Stimulated activated CD8-positive, alpha-beta memory T cell treated with anti-CD3 and anti-CD28 coated beads, Interleukin-15, amount 100 ng/mL, for 48 hours (primary cell): ENCODE measurements around the gene OSM.
"Not testable (repeated sequence)": the region's sequence is repeated elsewhere in the genome, so short reads cannot be mapped to it uniquely, and the experiment has no call there.

Experiments
- DNase-seq, 2 donors: peaks; one replicate each; pipeline ENCODE4 v3.0.0-alpha.2; 2020; ENCODE audit warnings: low read depth in 2 of 2

The OSM gene

DNA sequence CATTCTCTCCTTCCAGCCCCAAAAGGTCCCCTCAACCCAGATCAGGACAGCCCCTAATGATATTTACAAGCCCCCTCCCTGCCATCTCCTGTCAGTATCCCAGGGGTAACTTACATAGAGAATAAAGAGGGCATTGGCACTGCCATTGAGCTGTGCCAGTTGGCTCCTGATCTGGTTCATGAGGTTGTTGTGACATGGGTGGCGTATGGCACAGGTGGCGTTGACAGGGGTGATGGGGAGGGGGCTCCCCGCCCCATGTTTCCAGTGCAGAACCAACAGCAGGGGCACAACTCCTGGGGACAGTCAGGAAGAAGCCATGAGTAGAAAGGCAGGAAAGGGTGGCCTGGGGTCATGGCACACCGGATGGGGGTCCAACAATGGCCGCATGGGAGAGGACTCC is 22.0 kb downstream of the OSM start:
- no peak for DNase-seq

DNA sequence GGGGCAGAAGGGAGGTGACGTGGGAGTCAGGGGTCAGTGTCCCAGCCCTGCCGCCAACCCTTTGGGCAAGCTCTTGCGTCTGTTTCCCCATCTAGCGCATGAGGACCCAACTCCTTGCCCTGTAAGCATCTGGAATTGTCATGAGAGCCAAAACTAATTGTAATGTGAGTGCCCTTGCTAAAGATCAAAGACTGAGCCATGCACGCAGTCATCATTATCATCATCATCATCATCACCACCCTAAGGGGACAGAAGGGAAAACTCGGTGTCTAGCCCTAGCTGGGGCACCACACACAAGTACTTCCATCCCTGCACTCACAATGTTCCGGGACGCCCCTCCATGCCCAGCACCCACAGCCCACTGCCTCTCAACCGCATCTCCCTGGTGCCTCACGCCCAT is 22.6 kb downstream of the OSM start:
- DNase-seq = no peak

DNA sequence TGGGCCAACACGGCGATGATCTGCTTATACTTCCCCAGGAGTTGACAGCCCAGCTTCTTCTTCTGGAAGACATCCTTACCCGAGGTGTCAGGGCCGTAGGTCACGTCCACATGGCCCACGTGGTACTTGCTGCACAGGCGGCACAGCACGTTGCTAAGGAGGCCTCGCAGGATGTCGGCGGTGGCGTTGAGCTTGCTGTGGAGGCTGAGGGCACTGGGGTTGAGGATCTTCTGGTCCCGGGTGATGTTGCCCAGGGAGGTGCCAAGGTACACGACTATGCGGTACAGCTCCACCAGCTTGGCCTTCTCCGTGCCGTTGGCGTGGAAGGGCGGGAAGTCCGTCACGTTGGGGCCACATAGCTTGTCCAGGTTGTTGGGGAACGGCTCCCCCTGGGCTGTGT is 23.0 kb downstream of the OSM start:
- DNase-seq = no peak

- no peak for DNase-seq
Observed at GRCh38 chr22:30241576-30242371, 24.9 kb downstream of the OSM start.

- no peak for DNase-seq
Observed at GRCh38 chr22:30240541-30241417, 25.9 kb downstream of the OSM start.

DNA sequence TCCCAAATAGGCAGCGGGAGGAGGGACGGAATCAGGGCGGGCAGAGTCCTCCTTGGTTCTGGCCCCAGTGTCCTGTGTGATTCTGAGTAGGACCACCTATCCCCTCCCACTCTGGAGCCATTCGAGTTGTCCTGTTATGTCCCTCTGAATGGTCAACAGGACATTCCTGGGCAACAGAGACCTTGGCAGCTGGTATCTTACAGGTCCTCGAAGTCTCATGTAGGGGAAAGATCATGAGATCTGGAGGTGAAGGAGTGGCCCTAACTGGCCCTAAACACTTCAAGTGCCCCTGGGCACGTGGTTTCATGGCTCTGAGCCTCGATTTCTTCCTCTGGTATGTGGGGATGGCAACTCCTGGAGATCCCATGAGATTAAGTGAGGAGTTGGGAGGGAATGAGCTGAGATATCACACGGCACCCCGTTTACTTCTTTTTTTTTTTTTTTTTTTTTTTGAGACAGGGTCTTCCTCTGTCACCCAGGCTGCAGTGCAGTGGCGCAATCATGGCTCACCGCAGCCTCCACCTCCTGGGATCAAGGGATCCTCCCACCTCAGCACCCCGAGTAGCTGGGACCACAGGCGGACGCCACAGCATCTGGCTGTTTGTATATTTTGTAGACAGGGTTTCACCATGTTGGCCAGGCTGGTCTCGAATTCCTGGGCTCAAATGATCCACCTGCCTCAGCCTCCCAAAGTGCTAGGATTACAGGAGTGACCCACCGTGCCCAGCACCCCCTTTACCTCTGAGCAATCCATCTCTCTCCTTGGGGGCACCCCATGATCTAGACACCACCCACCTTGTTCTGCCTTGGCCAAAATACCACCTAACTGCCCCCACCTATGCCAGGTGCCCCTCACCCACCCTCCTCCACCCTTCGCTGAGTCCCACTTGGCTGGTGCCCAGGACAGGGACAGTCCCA is 26.9 kb downstream of the OSM start:
- no peak for DNase-seq

- no peak for DNase-seq
Observed at GRCh38 chr22:30238661-30239487, 27.8 kb downstream of the OSM start.

DNA sequence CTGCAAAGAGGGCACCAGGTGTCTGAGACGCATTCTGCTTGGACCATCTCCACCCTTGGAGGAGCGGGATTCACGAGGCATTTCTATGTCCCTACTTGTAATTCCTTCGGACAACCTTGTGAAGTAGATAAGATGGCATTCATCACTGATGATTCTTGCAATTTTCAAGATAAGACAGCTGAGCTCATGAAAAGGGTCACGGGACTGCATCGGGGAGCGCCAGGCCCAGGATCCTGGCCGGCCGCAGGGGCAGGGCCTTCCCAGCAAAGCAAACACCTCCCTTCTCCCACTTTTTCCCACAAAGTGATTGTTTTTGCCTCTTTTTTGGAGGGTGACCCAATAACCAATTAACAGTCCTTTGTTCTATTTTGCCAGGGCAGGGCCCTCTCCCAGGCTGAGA is 28.5 kb downstream of the OSM start:
- DNase-seq = no peak

DNA sequence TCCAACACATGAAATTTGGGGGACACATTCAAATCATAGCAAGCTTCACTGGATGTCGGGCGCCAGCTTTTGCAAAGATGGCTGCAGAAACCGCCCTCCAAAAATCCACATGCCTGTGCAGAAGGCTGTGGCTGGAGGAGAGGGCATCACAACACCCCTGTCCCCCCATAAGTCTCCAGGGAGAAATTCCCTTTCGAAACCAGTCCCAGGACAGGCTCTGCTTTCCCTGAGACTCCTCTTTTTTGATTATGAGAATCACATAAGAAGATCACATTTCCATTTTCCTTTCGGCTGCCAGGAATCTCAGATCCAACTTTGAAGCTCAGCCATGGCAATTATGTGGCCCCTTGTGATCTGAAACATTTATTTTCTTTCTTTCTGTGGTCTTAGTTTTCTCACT is 29.8 kb downstream of the OSM start:
- DNase-seq = no peak

GRCh38 chr22:30235687-30236170 is 30.9 kb downstream of the OSM start:
- DNase-seq = no peak

DNA sequence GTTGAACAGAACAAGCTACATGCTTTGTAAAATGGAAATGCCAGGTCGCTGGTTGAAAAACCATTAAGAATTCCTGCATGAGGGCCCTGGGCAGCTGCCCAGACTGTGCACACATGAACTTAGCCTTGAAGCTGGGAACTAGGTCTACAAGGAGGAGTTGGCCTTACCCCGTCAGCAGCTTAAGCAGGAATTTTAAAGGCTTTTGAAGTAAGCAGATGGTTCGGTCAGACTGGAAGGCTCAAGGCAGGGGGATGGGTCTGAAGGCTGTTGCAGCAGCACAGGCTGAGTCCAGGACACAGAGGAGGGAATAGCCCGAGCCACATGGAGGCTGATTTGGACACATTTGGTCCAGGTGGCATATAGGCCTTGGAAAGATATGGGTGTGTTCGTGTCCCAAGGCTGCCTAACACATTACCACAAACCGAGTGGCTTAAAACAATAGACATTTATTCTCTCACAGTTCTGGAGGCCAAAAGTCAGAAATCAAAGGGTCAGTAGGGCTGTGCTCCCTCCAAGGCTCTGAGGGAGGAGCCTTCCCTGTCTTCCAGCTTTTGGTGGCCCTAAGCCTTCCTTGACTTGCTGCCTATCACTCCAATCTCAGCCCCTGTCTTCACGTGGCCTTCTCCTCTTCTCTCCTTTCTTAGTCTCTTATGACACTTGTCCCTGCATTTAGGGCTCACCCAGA is 31.7 kb downstream of the OSM start:
- no peak for DNase-seq

GRCh38 chr22:30234325-30234724 is 32.3 kb downstream of the OSM start:
- not testable (repeated sequence) for DNase-seq

DNA sequence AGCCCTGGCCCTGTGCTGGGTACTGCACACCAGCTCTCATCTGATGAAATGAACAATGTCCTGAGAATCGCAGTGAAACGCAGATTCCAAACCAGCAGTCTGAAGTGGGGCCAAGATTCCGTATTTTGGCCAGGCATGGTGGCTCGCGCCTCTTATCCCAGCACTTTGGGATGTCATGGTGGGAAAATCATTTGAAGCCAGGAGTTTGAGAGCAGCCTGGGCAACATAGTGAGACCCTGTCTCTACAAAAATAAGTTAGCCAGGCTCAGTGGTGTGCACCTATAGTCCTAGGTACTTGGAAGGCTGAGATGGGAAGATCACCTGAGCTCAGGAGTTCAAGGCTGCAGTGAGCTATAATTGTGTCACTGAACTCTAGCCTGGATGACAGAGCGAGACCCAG is 33.1 kb downstream of the OSM start:
- no peak for DNase-seq

DNA sequence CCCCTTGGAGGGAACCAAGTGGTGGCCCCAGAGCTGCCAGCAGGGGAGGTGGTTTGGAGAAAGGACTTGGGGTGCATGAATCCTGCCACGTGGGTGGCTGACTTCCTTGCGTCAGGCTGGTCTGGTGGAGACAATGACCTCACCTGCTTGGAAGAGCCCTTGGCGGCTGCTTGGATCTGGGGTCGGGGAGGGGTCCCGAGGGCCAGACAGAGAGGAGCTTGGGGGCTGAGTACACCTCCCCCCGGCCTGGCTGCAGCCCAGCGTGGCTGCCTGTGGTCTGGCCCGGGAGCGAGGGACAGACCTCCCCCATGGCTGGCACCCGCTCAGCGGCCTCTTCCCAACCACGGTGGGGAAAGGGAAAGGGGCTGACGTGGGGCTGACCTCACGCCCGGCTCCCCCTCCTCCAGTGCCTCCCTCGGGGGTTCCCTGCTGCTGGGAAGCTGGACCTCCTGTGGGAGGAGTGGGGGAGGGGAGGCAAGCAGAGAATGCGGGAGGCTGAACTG is 33.9 kb downstream of the OSM start:
- DNase-seq = no peak

- DNase-seq = no peak
Observed at GRCh38 chr22:30230787-30231461, 35.7 kb downstream of the OSM start.

DNA sequence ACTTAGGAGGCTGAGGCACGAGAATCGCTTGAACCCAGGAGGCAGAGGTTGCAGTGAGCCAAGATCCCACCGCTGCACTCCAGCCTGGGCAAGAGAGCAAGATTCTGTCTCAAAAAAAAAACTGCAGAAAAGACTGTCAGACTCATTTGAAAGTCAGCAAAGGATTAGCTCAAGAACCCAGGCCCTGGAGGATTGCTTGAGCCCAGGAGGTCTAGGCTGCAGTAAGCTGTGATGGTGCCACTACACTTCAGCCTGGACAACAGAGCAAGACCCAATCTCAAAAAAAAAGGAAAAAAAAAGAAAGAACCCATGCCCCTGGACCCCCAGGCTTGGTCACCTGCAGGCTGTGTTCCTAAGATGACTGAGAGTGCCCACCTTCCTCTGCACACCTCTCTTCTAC is 36.3 kb downstream of the OSM start:
- no peak for DNase-seq

DNA sequence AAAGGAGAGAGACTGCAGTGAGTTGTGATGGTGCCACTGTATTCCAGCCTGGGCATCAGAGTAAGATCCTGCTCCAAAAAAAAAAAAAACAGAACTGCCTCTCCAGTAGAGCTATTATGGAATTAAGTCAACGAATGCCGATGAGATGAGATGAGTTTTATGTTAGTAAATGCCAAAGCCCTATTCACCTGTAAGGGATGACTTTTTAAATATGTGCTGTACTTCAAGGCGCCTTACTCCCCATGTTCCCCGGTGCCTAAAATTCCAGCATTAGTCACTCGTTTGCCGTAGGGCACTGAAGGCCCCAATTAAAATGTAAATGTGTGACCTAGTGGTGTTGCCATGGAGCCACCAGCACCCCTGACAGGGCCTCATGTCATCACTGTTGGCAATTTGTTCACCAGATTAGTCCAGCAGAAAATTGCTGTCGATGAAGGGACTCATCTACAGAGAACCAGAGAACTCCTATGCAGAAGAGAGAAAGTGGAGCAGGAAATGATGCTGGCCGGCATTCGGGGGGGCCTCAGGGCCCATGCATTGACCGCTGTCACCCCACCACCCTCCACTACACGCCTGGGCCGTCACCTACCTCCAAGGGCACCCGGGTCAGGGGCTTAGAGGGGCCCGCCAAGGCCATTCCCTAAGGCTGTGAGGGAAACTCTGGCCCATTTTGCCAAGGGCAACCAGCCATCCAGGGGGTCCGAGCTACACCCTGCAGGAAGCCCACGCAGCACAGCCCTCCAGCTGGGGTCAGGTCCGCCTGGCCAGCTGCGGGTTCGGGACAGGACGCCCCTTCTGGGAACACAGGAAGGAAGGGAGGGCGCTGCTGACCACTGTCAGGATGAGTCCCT is 37.9 kb downstream of the OSM start:
- DNase-seq = no peak

DNA sequence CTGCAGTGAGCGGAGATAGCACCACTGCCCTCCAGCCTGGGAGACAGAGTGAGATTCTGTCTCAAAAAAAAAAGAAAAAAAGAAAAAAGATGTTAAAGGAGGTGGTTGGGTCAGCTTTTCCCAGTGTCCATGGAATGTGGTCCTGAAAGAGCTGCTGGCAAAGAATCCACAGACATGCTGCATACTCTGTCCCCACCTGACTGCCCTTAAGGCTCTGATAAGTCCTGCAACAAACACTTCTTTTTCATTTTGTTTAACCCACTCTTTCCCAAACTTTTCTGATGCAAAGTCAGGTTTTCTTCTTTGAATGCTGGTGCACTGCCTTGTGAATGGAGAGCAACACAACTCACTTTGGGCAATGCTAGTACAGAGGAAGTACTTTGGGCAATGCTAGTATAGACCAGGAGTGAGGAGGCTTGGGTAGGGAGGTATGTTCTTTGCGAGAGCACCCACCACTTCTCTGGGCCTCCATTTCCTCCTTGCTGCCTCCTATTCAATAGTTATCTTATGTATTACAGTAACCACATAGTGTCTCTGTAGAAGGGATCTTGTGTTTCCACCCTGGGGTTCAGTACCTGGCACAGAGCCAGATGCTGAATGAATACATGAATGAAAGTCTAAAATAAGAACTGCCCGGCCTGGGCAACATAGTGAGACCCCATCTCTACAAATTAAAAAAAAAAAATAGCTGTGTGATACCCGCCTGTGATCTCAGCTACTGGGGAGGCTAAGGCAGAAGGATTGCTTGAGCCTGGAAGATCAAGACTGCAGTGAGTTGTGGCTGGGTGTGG is 39.0 kb downstream of the OSM start:
- no peak for DNase-seq
